Measurements from ENCODE around the gene SARDH.

The SARDH gene

GRCh38 chr9:133775951-133776905 lies 38.1 kb upstream of the SARDH start:
- H3K27ac ChIP-seq, result no peak overlapping the region
- H3K79me2 ChIP-seq (ENCODE audit: insufficient read depth, low read depth), result no peaks in the 10 kb centered on the region
- no peak overlapping the region for H3K4me3 ChIP-seq (IDR thresholded peaks at IDR 0.05; ENCODE audit: insufficient read depth, low read depth, low read length)
- H3K36me3 ChIP-seq (ENCODE audit: insufficient read depth), result no peaks in the 10 kb centered on the region
- no peaks in the 10 kb centered on the region for H4K20me1 ChIP-seq (ENCODE audit: insufficient read depth)
- H3K4me1 ChIP-seq (ENCODE audit: low read depth, poor library complexity, severe bottlenecking), result no peaks in the 10 kb centered on the region
- no peak overlapping the region for H2AFZ ChIP-seq (ENCODE audit: low read depth)
- TF ChIP-seq CTCF (conservative IDR thresholded peaks at IDR 0.05; ENCODE audit: low read depth, low read length), result no peak
- H3K27me3 ChIP-seq (ENCODE audit: insufficient read depth, low read depth), result no peaks in the 10 kb centered on the region
- H3K4me2 ChIP-seq, result no peak overlapping the region
- no peak overlapping the region for H3K9ac ChIP-seq

DNA sequence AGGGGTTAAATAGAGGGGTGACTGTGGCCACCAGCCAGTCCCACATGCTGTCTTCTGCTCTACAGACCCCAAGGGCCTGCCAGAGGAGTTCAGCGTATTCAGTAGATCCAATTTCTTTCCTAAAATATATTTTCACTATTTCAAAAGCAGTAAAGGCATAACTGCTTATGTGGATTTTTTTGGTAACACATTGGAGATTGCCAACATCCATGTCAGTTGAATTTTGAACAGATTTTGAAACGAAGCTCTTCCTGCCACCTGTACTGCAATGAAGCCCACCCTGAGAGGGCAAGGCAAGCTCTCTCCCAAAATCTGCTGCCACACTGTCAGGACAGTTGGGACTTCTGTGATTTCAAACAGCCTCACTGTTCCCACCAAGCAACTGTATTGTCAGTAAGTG lies 37.1 kb upstream of the SARDH start:
- H4K20me1 ChIP-seq (ENCODE audit: insufficient read depth), result no peaks in the 10 kb centered on the region
- H3K4me1 ChIP-seq (ENCODE audit: low read depth, poor library complexity, severe bottlenecking), result no peaks in the 10 kb centered on the region
- no peak overlapping the region for H2AFZ ChIP-seq (ENCODE audit: low read depth)
- no peaks in the 10 kb centered on the region for H3K79me2 ChIP-seq (ENCODE audit: insufficient read depth, low read depth)
- no peak overlapping the region for H3K27ac ChIP-seq
- no peak overlapping the region for H3K4me2 ChIP-seq
- no peak for TF ChIP-seq CTCF (conservative IDR thresholded peaks at IDR 0.05; ENCODE audit: low read depth, low read length)
- H3K9ac ChIP-seq, result no peak overlapping the region
- no peaks in the 10 kb centered on the region for H3K36me3 ChIP-seq (ENCODE audit: insufficient read depth)
- H3K27me3 ChIP-seq (ENCODE audit: insufficient read depth, low read depth), result no peaks in the 10 kb centered on the region
- no peak overlapping the region for H3K4me3 ChIP-seq (IDR thresholded peaks at IDR 0.05; ENCODE audit: insufficient read depth, low read depth, low read length)

- Histone ChIP-seq H3K36me3 (ENCODE audit: insufficient read depth) (no peaks in the 10 kb centered on the region), H2AFZ (ENCODE audit: low read depth) (no peak overlapping the region), H3K4me3 (IDR thresholded peaks at IDR 0.05; ENCODE audit: insufficient read depth, low read depth, low read length) (no peak overlapping the region), H3K27me3 (ENCODE audit: insufficient read depth, low read depth) (no peaks in the 10 kb centered on the region), H4K20me1 (ENCODE audit: insufficient read depth) (no peaks in the 10 kb centered on the region), H3K9ac (no peak overlapping the region), H3K79me2 (ENCODE audit: insufficient read depth, low read depth) (no peaks in the 10 kb centered on the region), H3K4me1 (ENCODE audit: low read depth, poor library complexity, severe bottlenecking) (no peaks in the 10 kb centered on the region), H3K27ac (no peak overlapping the region), H3K4me2 (no peak overlapping the region)
- TF ChIP-seq CTCF (conservative IDR thresholded peaks at IDR 0.05; ENCODE audit: low read depth, low read length), result no peak
These were observed 36.6 kb upstream of the SARDH start for GRCh38 chr9:133774799-133775198.

- Histone ChIP-seq H3K79me2 (ENCODE audit: insufficient read depth, low read depth) (no peaks in the 10 kb centered on the region), H3K4me2 (no peak overlapping the region), H3K27me3 (ENCODE audit: insufficient read depth, low read depth) (no peaks in the 10 kb centered on the region), H3K4me3 (IDR thresholded peaks at IDR 0.05; ENCODE audit: insufficient read depth, low read depth, low read length) (no peak overlapping the region), H2AFZ (ENCODE audit: low read depth) (no peak overlapping the region), H3K9ac (no peak overlapping the region), H3K27ac (no peak overlapping the region), H3K36me3 (ENCODE audit: insufficient read depth) (no peaks in the 10 kb centered on the region), H3K4me1 (ENCODE audit: low read depth, poor library complexity, severe bottlenecking) (no peaks in the 10 kb centered on the region), H4K20me1 (ENCODE audit: insufficient read depth) (no peaks in the 10 kb centered on the region)
- TF ChIP-seq CTCF (conservative IDR thresholded peaks at IDR 0.05; ENCODE audit: low read depth, low read length), result no peak
These were observed 35.9 kb upstream of the SARDH start for GRCh38 chr9:133773889-133774655.

Measured in KMS-11 (cell line).